SK-N-MC (cell line): ENCODE measurements around the gene SPRR4.

Experiments used
- EZH2 ChIP-seq: fragments of 200-600 bp; sonication (generic); IDR thresholded peaks from one replicate; pipeline ENCODE4 v1.6.1; 2017; ENCODE audit warnings: antibody characterized with exemption
- POLR2AphosphoS5 ChIP-seq: IDR thresholded peaks from 2 replicates; pipeline ENCODE4 v1.6.1; 2012; ENCODE audit warnings: mild to moderate bottlenecking, low read depth, low read length, borderline replicate concordance

- no peak for TF ChIP-seq EZH2
- TF ChIP-seq POLR2AphosphoS5: no peak
Observed at GRCh38 chr1:152932170-152932811, 38.2 kb upstream of the SPRR4 start.
